Colonic mucosa (tissue), 4 donors: Measurements from ENCODE around the gene ATP2A3. TPM values are rescaled to one million over a fixed set of nuclear protein-coding genes. Genes with fewer than 3 reads are reported as not detected.

Experiments used
- DNase-seq: peaks from one replicate; pipeline ENCODE4 v3.0.0-alpha.2; 2020
- H3K27ac ChIP-seq: fragments of 200-600 bp; one replicate; pipeline ENCODE4 v1.8.0; 2021
- H3K27me3 ChIP-seq: fragments of 200-600 bp; one replicate; pipeline ENCODE4 v1.8.0; 2021
- H3K36me3 ChIP-seq: fragments of 200-600 bp; one replicate; pipeline ENCODE4 v1.8.0; 2021
- H3K4me1 ChIP-seq: fragments of 200-600 bp; one replicate; pipeline ENCODE4 v1.8.0; 2021; ENCODE audit warnings: mild to moderate bottlenecking
- H3K4me3 ChIP-seq: fragments of 200-600 bp; one replicate; pipeline ENCODE4 v1.8.0; 2021
- H3K9ac ChIP-seq, 2 donors: one replicate each; pipeline ENCODE4 v1.7.0; 2013; ENCODE audit warnings: control low read depth in 2 of 2, low read depth in 2 of 2, low read length in 2 of 2
- H3K9me3 ChIP-seq: fragments of 200-600 bp; one replicate; pipeline ENCODE4 v1.8.0; 2021
- intact Hi-C: fragments of 100-400 bp; cut with DNase I; formaldehyde crosslinking; loops from one replicate; pipeline ENCODE4 v1.14.1; 2022
- total RNA-seq, 2 donors: library from RNA; stranded (reverse); fragmentation: NEBNext Ultra II Directional in 1 of 2; extraction: Animal tissue kit (Norgen Biotek cat#: 25700) in 1 of 2; gene quantifications; one replicate each; pipeline ENCODE4 v1.2.1, GENCODE V29; 2021
- TF ChIP-seq, protein P1 (sequence below): fragments of 200-600 bp; IDR thresholded peaks from one replicate; pipeline ENCODE4 v1.8.0; 2022; ENCODE audit warnings: antibody characterized with exemption, mild to moderate bottlenecking
- donor health status: healthy.
- donor health status: DM: no; HTN: no; CAD: no.
- donor health status: DM: no; HTN: no; CAD: no.

Gene ATP2A3
- total RNA-seq, 2 donors from 2014 or later = 197 to 308 TPM

DNA sequence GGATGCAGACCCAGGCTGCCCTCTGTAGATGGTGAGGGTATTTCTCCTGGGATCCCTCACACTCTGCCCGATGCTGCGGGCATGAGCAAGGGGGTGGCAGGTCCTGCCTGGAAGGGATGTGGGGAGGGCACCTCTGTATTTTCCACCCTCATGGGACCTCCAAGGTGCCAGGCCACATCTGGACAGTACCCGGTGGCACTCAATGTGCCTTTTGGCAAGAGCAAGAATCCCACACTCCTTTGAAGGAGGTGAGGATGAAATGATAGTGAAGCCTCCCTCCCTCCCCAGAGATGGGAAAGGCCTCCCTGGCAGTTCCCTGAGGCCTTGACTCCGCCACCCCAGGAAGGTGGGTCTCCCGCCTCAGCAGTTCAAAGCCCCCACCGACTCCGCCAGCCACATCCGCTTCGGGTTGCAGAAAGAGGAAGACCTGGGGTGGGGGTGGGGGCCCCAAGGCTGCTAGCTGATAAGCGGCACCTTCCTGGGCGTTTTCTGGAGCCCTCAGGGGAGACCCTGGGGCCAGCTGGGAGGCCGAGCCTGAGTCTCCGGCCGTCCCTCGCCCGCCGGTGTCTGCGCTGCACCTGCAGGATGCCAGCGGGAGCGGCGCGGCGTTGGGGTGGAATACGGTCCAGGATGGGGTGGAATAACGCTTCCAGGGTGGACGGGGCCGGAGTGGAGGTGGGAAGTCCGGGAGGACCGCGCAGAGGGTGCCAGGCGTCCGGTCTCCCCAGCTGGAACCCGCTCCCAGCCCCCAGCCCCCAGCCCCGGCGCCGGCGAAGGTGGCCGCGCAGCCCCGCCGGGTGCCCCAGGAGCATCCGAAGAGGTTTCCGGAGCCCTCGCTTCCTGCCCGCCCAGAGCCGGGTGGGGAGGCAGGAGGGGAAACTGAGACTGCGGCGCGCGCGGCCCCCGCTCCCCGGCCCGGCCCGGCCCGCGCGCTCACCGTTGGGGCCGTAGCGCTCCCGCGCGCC is 718 bp downstream of the ATP2A3 start:
- TF ChIP-seq, protein P1, sequence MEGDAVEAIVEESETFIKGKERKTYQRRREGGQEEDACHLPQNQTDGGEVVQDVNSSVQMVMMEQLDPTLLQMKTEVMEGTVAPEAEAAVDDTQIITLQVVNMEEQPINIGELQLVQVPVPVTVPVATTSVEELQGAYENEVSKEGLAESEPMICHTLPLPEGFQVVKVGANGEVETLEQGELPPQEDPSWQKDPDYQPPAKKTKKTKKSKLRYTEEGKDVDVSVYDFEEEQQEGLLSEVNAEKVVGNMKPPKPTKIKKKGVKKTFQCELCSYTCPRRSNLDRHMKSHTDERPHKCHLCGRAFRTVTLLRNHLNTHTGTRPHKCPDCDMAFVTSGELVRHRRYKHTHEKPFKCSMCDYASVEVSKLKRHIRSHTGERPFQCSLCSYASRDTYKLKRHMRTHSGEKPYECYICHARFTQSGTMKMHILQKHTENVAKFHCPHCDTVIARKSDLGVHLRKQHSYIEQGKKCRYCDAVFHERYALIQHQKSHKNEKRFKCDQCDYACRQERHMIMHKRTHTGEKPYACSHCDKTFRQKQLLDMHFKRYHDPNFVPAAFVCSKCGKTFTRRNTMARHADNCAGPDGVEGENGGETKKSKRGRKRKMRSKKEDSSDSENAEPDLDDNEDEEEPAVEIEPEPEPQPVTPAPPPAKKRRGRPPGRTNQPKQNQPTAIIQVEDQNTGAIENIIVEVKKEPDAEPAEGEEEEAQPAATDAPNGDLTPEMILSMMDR = no peak
- Histone ChIP-seq H3K9ac (peak overlapping the region; percentile 85 to 95), H3K4me1 (peaks cover 48% of the 10 kb centered on the region), H3K9me3 (no peaks in the 10 kb centered on the region), H3K36me3 (no peaks in the 10 kb centered on the region), H3K27me3 (no peaks in the 10 kb centered on the region), H3K27ac (peak overlapping the region; percentile 97), H3K4me3 (peak overlapping the region; percentile 76)
- intact Hi-C loops = no loop called here
- DNase-seq = peak; percentile 64

DNA sequence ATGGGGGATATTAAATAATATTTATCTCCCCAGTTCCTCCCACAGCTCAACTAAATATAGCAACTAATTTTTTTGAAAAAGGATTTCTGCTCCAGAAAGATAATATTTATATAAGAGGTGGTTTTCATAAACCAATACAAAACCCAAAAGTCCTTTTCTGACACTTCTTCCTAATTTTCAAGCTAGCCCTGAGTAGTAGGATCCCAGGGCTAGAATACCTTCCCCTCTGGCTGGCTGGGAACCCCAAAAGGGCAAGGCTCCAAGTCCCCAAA is 1.3 kb downstream of the ATP2A3 start:
- Histone ChIP-seq H3K4me3 (peak overlapping the region; percentile 76), H3K9me3 (no peaks in the 10 kb centered on the region), H3K27me3 (no peaks in the 10 kb centered on the region), H3K36me3 (no peaks in the 10 kb centered on the region), H3K4me1 (peaks cover 47% of the 10 kb centered on the region), H3K9ac (peak overlapping the region; percentile 85 to 95), H3K27ac (peak overlapping the region; percentile 97)
- TF ChIP-seq, protein P1 = no peak
- no peak for DNase-seq
- intact Hi-C loops = no loop called here

DNA sequence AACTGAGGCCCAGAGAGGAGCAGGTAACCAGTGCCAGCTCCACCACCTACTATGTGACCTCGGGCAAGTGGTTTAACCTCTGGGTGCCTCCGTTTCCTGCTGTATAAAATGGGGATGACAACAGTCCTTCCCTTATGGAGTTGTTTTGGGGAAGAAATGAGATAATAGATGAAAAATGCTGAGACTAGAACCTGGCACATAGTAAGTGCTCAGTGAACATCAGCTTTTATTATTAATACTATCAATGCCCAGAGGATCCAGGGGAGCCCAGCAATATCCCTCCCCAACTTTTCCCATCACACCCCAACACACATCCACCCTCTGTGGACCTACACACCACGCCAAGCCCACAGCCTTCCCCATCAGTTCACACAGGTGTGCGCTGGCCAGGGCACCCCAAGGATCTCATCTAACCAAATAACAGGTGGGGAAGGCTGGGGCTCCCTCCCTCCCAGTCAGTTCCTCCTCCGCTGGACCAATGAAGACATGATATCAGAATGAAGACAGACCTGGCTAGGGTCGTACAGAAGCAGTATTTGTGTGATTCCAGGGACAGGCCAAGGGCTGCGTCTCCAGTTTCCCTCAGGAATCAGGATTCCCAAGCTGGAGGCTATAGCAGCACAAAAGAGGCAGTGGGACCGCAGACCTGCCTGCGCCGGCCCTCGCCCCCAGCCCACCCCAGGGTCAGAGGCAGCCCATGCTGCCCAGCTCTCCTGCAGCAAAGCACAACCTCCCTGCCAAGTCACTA is 1.8 kb downstream of the ATP2A3 start:
- peak overlapping the region; percentile 76 for H3K4me3 ChIP-seq
- no peaks in the 10 kb centered on the region for H3K27me3 ChIP-seq
- H3K27ac ChIP-seq = peak overlapping the region; percentile 97
- H3K4me1 ChIP-seq = peaks cover 42% of the 10 kb centered on the region
- TF ChIP-seq, protein P1 = no peak
- H3K9me3 ChIP-seq = no peaks in the 10 kb centered on the region
- DNase-seq = no peak
- peak overlapping the region; percentile 85 to 95 for H3K9ac ChIP-seq
- no peaks in the 10 kb centered on the region for H3K36me3 ChIP-seq
- intact Hi-C loops = no loop called here

DNA sequence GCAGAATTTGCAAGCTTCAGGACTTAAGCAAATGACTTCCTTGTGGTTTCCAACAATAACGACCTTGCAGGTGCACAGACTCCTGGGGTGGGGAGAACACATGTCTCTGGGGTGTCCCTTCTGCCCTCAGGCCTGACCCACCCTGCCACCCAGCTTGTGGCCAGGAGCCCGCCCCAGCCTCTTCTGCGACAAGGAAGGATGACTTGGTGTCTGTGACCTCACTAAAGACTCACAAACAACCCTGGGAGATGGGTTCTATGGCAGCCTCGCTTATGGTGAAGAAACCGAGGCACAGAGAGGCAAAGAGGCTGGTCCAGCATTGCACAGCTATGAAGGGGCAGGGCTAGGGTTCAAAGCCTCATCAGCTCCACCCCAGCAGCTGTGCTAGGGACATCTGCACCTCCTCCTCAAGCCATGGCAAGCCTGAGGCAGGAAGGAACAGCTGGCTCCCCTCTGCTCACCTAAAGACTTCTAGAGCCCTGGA is 2.6 kb downstream of the ATP2A3 start:
- Histone ChIP-seq H3K27ac (peak overlapping the region; percentile 97), H3K4me3 (peak overlapping the region; percentile 1), H3K9me3 (no peaks in the 10 kb centered on the region), H3K9ac (peak overlapping the region; percentile 52 to 95), H3K36me3 (no peaks in the 10 kb centered on the region), H3K27me3 (no peaks in the 10 kb centered on the region), H3K4me1 (peaks cover 39% of the 10 kb centered on the region)
- intact Hi-C loops = no loop called here
- TF ChIP-seq, protein P1 = no peak
- peak; percentile 74 for DNase-seq

DNA sequence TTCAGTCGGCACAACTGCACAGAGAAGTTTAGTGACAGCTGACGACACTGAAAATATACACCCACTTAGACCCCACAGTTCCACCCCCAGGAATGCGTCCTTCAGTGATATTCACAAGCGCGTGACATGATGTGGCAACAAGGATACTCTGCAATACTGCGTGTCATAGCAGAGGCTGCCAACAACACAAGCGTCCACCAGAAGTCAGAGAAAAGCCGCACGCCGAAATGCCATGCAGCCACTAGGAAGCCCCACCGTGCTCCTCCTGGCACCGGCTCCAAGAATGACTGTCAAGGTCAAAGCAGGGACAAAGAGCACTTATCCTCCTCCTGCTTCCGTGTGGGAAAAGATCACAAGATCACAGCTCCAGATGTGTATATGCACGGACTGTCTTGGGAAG is 3.5 kb downstream of the ATP2A3 start:
- no peaks in the 10 kb centered on the region for H3K36me3 ChIP-seq
- TF ChIP-seq, protein P1 = no peak
- H3K4me3 ChIP-seq = no peak overlapping the region
- intact Hi-C loops = no loop called here
- peaks cover 39% of the 10 kb centered on the region for H3K4me1 ChIP-seq
- peak overlapping the region; percentile 48 to 95 for H3K9ac ChIP-seq
- DNase-seq = peak; percentile 67
- H3K27me3 ChIP-seq = no peaks in the 10 kb centered on the region
- H3K27ac ChIP-seq = peak overlapping the region; percentile 97
- H3K9me3 ChIP-seq = no peaks in the 10 kb centered on the region
